Breast epithelium (tissue), 4 donors: ENCODE results near the gene COCH. TPM values are rescaled to one million over a fixed set of nuclear protein-coding genes. Genes with fewer than 3 reads are reported as not detected.
A peak's percentile ranks its signal among the peaks of the same experiment; 100 is the strongest.

Source experiments
- DNase-seq, 2 donors: peaks; one replicate each; pipeline ENCODE4 v3.0.0-alpha.2; 2019; ENCODE audit warnings: low spot score in 2 of 2
- H3K27ac ChIP-seq, 2 donors: fragments of 200-600 bp; sonication (generic) in 1 of 2; one replicate each; pipeline ENCODE4 v1.5.1; 2016 to 2019; ENCODE audit warnings: mild to moderate bottlenecking in 1 of 2
- H3K27me3 ChIP-seq, 2 donors: fragments of 200-600 bp; sonication (generic) in 1 of 2; one replicate each; pipeline versions ENCODE4 v1.5.1 to v1.6.0; 2017 to 2019; ENCODE audit warnings: control low read depth in 1 of 2, mild to moderate bottlenecking in 1 of 2
- H3K36me3 ChIP-seq: fragments of 200-600 bp; one replicate; pipeline ENCODE4 v1.5.1; 2019
- H3K4me1 ChIP-seq, 2 donors: fragments of 200-600 bp; sonication (generic); one replicate each; pipeline ENCODE4 v1.5.1; 2016 to 2019; ENCODE audit warnings: control low read depth in 1 of 2
- H3K4me3 ChIP-seq, 3 donors: fragments of 200-600 bp; sonication (generic); 1 replicate in 2 of 3; 2 replicates in 1 of 3; pipeline ENCODE4 v1.5.1; 2016 to 2019; ENCODE audit warnings: mild to moderate bottlenecking in 3 of 3, moderate library complexity in 2 of 3
- H3K9me3 ChIP-seq, 2 donors: fragments of 200-600 bp; sonication (generic) in 1 of 2; one replicate each; pipeline ENCODE4 v1.5.1; 2016 to 2019; ENCODE audit warnings: control low read depth in 1 of 2
- POLR2A ChIP-seq: fragments of 450-650 bp; IDR thresholded peaks from one replicate; pipeline ENCODE4 v1.6.1; 2016; ENCODE audit warnings: antibody characterized with exemption, mild to moderate bottlenecking, moderate library complexity
- POLR2AphosphoS5 ChIP-seq, 3 donors: sonication (generic); formaldehyde crosslinking; IDR thresholded peaks; one replicate each; pipeline ENCODE4 v1.6.1; 2017; ENCODE audit warnings: antibody characterized with exemption in 3 of 3
- intact Hi-C: fragments of 100-400 bp; cut with DNase I; formaldehyde crosslinking; loops from one replicate; pipeline ENCODE4 v1.15.1; 2023; ENCODE audit warnings: low total_unique reads
- total RNA-seq, 3 donors: library from RNA; depleted of rRNA; stranded (reverse); fragments of >200 nt; gene quantifications; one replicate each; pipeline ENCODE4 v1.1.0, GENCODE V29; 2016
- TF ChIP-seq, protein P1 (sequence below), 3 donors: fragments of 450-650 bp; IDR thresholded peaks; one replicate each; pipeline ENCODE4 v1.5.1; 2016 to 2017; ENCODE audit warnings: antibody characterized with exemption in 3 of 3, mild to moderate bottlenecking in 3 of 3, moderate library complexity in 3 of 3

The COCH gene
- total RNA-seq, 3 donors from 2014 or later = 0.66 to 3.5 (median 1.6) TPM

DNA sequence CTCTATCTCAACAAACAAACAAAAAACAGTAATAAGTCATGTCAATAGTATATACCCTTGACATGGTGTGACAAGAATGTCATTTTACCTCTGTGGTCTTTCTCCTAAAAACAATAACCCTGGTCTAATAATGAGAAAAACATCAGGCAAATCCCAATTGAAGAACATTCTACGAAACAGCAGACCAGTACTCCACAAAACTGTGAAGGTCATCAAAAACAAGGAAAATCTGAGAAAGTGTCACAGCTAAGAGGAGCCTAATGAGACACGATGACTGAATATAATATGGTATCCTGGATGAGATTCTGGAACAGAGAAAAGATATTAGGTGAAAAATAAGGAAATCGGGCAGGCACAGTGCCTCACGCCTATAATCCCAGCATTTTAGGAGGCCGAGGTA, 5.6 kb upstream of the COCH start:
- TF ChIP-seq, protein P1, sequence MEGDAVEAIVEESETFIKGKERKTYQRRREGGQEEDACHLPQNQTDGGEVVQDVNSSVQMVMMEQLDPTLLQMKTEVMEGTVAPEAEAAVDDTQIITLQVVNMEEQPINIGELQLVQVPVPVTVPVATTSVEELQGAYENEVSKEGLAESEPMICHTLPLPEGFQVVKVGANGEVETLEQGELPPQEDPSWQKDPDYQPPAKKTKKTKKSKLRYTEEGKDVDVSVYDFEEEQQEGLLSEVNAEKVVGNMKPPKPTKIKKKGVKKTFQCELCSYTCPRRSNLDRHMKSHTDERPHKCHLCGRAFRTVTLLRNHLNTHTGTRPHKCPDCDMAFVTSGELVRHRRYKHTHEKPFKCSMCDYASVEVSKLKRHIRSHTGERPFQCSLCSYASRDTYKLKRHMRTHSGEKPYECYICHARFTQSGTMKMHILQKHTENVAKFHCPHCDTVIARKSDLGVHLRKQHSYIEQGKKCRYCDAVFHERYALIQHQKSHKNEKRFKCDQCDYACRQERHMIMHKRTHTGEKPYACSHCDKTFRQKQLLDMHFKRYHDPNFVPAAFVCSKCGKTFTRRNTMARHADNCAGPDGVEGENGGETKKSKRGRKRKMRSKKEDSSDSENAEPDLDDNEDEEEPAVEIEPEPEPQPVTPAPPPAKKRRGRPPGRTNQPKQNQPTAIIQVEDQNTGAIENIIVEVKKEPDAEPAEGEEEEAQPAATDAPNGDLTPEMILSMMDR (IDR thresholded peaks at IDR 0.05) = no peak
- TF ChIP-seq POLR2AphosphoS5 (IDR thresholded peaks at IDR 0.05) (no peak), POLR2A (no peak)
- Histone ChIP-seq H3K4me3 (no peak overlapping the region), H3K4me1 (no peaks in the 10 kb centered on the region), H3K9me3 (no peaks in the 10 kb centered on the region), H3K27me3 (peaks cover 0 to 15% of the 10 kb centered on the region in 2 donors), H3K36me3 (no peaks in the 10 kb centered on the region), H3K27ac (no peak overlapping the region)
- intact Hi-C loops = no loop called here
- DNase-seq = no peak

DNA sequence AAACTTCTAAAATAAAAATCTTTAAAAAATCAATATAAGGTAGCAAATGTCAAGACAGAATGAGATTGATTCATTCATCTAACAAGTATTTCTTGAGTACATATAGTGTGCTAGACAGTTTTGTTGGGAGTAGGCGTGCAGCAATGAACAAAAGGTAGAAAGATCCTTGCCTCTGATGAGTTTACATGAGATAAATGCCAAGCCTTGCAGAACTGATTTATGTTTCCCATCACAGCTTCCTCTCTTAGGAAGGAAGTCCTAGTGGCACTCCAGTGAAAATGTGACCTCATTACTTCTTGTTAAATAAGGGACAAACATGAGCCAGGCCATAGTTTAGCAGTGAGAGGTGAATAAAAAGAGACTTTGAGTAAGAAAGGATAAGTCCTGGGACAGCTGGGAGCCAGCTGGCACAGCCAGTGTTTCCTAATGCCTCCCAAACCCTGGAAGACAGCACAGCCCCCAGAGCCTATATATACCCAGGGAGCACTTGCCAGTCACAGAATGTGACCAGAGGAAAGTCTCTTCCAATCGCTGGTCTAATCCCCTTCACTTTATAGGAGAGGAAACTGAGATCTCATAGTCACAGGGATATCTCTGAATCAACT, 4.7 kb upstream of the COCH start:
- Histone ChIP-seq H3K27ac (no peak overlapping the region), H3K4me1 (peaks cover 0 to 2% of the 10 kb centered on the region in 2 donors), H3K4me3 (no peak overlapping the region), H3K9me3 (no peaks in the 10 kb centered on the region), H3K36me3 (no peaks in the 10 kb centered on the region), H3K27me3 (peaks cover 0 to 25% of the 10 kb centered on the region in 2 donors)
- DNase-seq = no peak
- TF ChIP-seq POLR2AphosphoS5 (IDR thresholded peaks at IDR 0.05) = no peak
- TF ChIP-seq POLR2A = no peak
- TF ChIP-seq, protein P1 (IDR thresholded peaks at IDR 0.05) = no peak
- intact Hi-C loops = no loop called here

DNA sequence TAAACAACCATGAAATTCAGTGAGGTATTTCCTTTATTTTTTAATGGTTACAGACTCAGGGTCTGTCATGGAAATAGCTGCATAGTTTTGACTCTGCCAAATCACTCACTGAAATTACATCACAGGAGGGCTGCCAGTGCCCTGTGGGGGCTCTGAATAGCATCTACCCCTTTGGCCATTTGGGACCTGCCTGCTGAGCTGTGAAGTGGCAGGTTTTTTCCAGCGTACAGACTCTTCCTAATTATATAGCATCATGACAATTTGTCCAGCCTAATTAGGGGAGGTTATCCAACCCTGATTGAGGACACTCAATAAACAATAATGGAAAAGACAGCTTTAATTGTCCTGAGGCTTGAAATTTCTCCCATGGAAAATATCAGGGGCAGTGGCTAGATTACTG, 1.8 kb upstream of the COCH start:
- Histone ChIP-seq H3K4me1 (peaks cover 0 to 4% of the 10 kb centered on the region in 2 donors), H3K9me3 (no peaks in the 10 kb centered on the region), H3K4me3 (no peak overlapping the region), H3K27me3 (peaks cover 0 to 32% of the 10 kb centered on the region in 2 donors), H3K27ac (no peak overlapping the region), H3K36me3 (no peaks in the 10 kb centered on the region)
- intact Hi-C loops = no loop called here
- DNase-seq = no peak
- TF ChIP-seq POLR2A (no peak), POLR2AphosphoS5 (IDR thresholded peaks at IDR 0.05) (no peak)
- TF ChIP-seq, protein P1 (IDR thresholded peaks at IDR 0.05) = no peak

DNA sequence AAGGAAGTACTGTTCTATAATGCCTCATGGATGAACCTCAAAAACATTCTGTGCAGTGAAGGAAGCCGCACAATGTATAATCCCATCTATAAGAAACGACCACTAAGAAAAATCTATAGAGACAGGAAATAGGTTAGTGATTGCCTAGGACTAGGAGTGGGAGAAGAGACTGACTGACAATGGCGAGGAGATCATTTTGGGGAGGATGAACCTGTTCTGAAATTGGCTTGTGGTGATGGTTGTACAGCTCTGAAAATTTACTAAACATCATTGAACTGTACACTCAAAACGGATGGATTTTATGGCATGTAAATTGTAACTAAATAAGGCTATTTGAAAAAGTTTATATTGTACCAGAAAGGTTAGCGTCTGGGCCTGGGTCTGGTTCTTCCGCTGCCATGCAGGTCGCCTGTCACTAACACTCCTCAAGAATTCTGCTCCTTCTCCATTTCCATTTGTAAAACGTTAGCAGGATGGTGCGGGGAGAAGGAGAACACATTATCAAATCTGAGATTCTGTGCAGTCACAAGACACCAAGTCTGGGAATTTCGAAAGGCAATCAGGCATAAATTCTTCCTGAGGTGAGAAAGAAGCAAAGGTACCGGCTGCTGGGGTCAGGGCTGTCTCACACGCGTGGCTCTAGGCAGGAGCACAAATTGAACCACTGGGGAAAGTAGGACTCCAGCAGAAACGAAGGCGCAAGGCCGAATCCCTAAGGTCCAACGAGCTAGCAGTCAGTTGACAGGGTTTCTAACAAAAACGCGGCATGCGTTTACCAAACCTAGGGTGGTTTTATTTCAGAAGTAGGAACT, 845 bp upstream of the COCH start:
- Histone ChIP-seq H3K9me3 (no peaks in the 10 kb centered on the region), H3K4me1 (peaks cover 0 to 4% of the 10 kb centered on the region in 2 donors), H3K27ac (no peak overlapping the region), H3K36me3 (no peaks in the 10 kb centered on the region), H3K4me3 (peak overlapping the region in 2 of 3 donors; percentile 55 to 72), H3K27me3 (peaks cover 0 to 31% of the 10 kb centered on the region in 2 donors)
- no peak for DNase-seq
- intact Hi-C loops = no loop called here
- no peak for TF ChIP-seq POLR2AphosphoS5 (IDR thresholded peaks at IDR 0.05)
- TF ChIP-seq, protein P1 (IDR thresholded peaks at IDR 0.05) = no peak
- TF ChIP-seq POLR2A = no peak
